SK-N-SH (cell line): ENCODE data around the gene A1CF. TPM values are rescaled to one million over a fixed set of nuclear protein-coding genes. Genes with fewer than 3 reads are reported as not detected.
A peak's percentile ranks its signal among the peaks of the same experiment; 100 is the strongest.
"Not testable (repeated sequence)": the region's sequence is repeated elsewhere in the genome, so short reads cannot be mapped to it uniquely, and the experiment has no call there.

Source experiments
- CTCF ChIA-PET: fragments of 300-600, 350-600 bp; formaldehyde crosslinking; extraction: SDS; loops from one replicate; lab custom pipeline; 2021; lab: Yijun Ruan, JAX
- POLR2A ChIA-PET: fragments of 350-600 bp; sonication (Branson Sonifier 250); formaldehyde crosslinking; extraction: SDS; loops from one replicate; lab custom pipeline; 2020; ENCODE audit warnings: antibody characterized with exemption, inconsistent platforms; lab: Yijun Ruan, JAX
- DNase-seq: peaks from one replicate; pipeline ENCODE4 v3.0.0; 2012
- H2AFZ ChIP-seq: fragments of 200-600 bp; sonication (generic); 2 replicates; pipeline ENCODE4 v1.8.1; 2016; ENCODE audit warnings: antibody characterized with exemption, mild to moderate bottlenecking, low read depth
- H3F3A ChIP-seq: fragments of 200-600 bp; sonication (generic); replicated peaks from 2 replicates; pipeline ENCODE3; 2016; ENCODE audit warnings: antibody characterized with exemption, mild to moderate bottlenecking; ENCODE audit not compliant: insufficient read depth
- H3K27ac ChIP-seq, 2 experiments: fragments of 200-500 bp in 1 of 2; fragments of 200-600 bp in 1 of 2; sonication (Bioruptor generic) in 1 of 2; sonication (generic), shearing (Covaris generic) in 1 of 2; 2 replicates each; pipeline versions ENCODE4 v1.5.1 to v1.6.1; 2014 to 2016; ENCODE audit warnings: low read depth in 2 of 2, inconsistent platforms in 1 of 2, low read length in 1 of 2, mild to moderate bottlenecking in 1 of 2, mixed read lengths in 1 of 2
- H3K27me3 ChIP-seq: fragments of 200-600 bp; sonication (generic), shearing (Covaris generic); 2 replicates; pipeline ENCODE4 v1.6.1; 2016; ENCODE audit warnings: mixed run types; ENCODE audit not compliant: insufficient read depth
- H3K36me3 ChIP-seq, 2 experiments: fragments of 200-500 bp in 1 of 2; fragments of 200-600 bp in 1 of 2; sonication (Bioruptor generic) in 1 of 2; sonication (generic) in 1 of 2; replicated peaks in 1 of 2; 2 replicates each; pipeline versions ENCODE3 to v1.5.1; 2014 to 2016; ENCODE audit warnings: low read length in 1 of 2, mild to moderate bottlenecking in 1 of 2; ENCODE audit not compliant: insufficient read depth in 2 of 2, control insufficient read depth in 1 of 2
- H3K4me1 ChIP-seq, 2 experiments: fragments of 200-500 bp in 1 of 2; fragments of 200-600 bp in 1 of 2; sonication (Bioruptor generic) in 1 of 2; sonication (generic), shearing (Covaris generic) in 1 of 2; 2 replicates each; pipeline versions ENCODE4 v1.5.1 to v1.6.1; 2014 to 2016; ENCODE audit warnings: low read depth in 1 of 2, low read length in 1 of 2, mixed run types in 1 of 2; ENCODE audit not compliant: insufficient read depth in 2 of 2, control insufficient read depth in 1 of 2
- H3K4me2 ChIP-seq: fragments of 200-600 bp; sonication (generic), shearing (Covaris generic); 2 replicates; pipeline ENCODE4 v1.6.1; 2017; ENCODE audit warnings: mixed run types
- H3K4me3 ChIP-seq, 2 experiments: fragments of 200-500 bp in 1 of 2; fragments of 200-600 bp in 1 of 2; sonication (Bioruptor generic) in 1 of 2; sonication (generic), shearing (Covaris generic) in 1 of 2; 2 replicates each; pipeline versions ENCODE4 v1.5.1 to v1.8.1; 2014 to 2016; ENCODE audit warnings: low read depth in 2 of 2, inconsistent platforms in 1 of 2, low read length in 1 of 2, mild to moderate bottlenecking in 1 of 2, mixed read lengths in 1 of 2, moderate library complexity in 1 of 2
- H3K79me2 ChIP-seq: fragments of 200-600 bp; sonication (generic); 2 replicates; pipeline ENCODE4 v1.8.1; 2017; ENCODE audit warnings: mild to moderate bottlenecking; ENCODE audit not compliant: insufficient read depth
- H3K9ac ChIP-seq: fragments of 200-600 bp; sonication (generic); 2 replicates; pipeline ENCODE4 v1.6.1; 2017; ENCODE audit warnings: mixed run types
- H3K9me2 ChIP-seq: fragments of 200-600 bp; sonication (generic); 2 replicates; pipeline ENCODE4 v1.6.1; 2017; ENCODE audit warnings: mixed run types
- H3K9me3 ChIP-seq: fragments of 200-600 bp; sonication (generic); 2 replicates; pipeline ENCODE4 v1.6.1; 2017; ENCODE audit warnings: mixed run types, mild to moderate bottlenecking, moderate library complexity
- H4K20me1 ChIP-seq: fragments of 200-600 bp; sonication (generic); 2 replicates; pipeline ENCODE4 v1.6.1; 2017; ENCODE audit warnings: mild to moderate bottlenecking, mixed run types; ENCODE audit not compliant: insufficient read depth
- FOXM1 ChIP-seq: IDR thresholded peaks from 2 replicates; pipeline ENCODE4 v1.4.0; 2012; ENCODE audit warnings: low read depth, mild to moderate bottlenecking
- POLR2AphosphoS5 ChIP-seq: IDR thresholded peaks from 2 replicates; pipeline ENCODE4 v1.6.1; 2012; ENCODE audit warnings: low read depth, low read length
- RAD21 ChIP-seq: IDR thresholded peaks from 2 replicates; pipeline ENCODE4 v1.6.1; 2012; ENCODE audit warnings: mild to moderate bottlenecking, low read length
- SMC3 ChIP-seq: IDR thresholded peaks from 2 replicates; pipeline ENCODE4 v1.6.1; 2012; ENCODE audit warnings: low read depth, low read length, improper control_type of control experiment
- TCF12 ChIP-seq: IDR thresholded peaks from 2 replicates; pipeline ENCODE4 v1.4.0; 2012
- WGBS: methylation state at CpG from one replicate; pipeline ENCODE4 v1.1.6; 2017; ENCODE audit warnings: low lambda C conversion rate; 5-methylcytosine and 5-hydroxymethylcytosine counted together
- polyA plus RNA-seq, 3 experiments: library from polyadenylated mRNA; depleted of rRNA; stranded (reverse); fragments of >200 nt; gene quantifications; 2 replicates each; pipeline ENCODE4 v1.2.3, GENCODE V29; 2012
- TF ChIP-seq, protein P1 (sequence below): IDR thresholded peaks from 2 replicates; pipeline ENCODE4 v1.4.0; 2012; ENCODE audit warnings: low read depth, borderline replicate concordance
- TF ChIP-seq, protein P2 (sequence below): fragments of 200-600 bp; sonication (generic); IDR thresholded peaks from 2 replicates; pipeline ENCODE4 v1.6.1; 2017; ENCODE audit warnings: antibody characterized with exemption, mild to moderate bottlenecking, moderate library complexity

Gene A1CF
- polyA plus RNA-seq, 1 of the 3 experiments (the other 2 are of a cell fraction): not detected

DNA sequence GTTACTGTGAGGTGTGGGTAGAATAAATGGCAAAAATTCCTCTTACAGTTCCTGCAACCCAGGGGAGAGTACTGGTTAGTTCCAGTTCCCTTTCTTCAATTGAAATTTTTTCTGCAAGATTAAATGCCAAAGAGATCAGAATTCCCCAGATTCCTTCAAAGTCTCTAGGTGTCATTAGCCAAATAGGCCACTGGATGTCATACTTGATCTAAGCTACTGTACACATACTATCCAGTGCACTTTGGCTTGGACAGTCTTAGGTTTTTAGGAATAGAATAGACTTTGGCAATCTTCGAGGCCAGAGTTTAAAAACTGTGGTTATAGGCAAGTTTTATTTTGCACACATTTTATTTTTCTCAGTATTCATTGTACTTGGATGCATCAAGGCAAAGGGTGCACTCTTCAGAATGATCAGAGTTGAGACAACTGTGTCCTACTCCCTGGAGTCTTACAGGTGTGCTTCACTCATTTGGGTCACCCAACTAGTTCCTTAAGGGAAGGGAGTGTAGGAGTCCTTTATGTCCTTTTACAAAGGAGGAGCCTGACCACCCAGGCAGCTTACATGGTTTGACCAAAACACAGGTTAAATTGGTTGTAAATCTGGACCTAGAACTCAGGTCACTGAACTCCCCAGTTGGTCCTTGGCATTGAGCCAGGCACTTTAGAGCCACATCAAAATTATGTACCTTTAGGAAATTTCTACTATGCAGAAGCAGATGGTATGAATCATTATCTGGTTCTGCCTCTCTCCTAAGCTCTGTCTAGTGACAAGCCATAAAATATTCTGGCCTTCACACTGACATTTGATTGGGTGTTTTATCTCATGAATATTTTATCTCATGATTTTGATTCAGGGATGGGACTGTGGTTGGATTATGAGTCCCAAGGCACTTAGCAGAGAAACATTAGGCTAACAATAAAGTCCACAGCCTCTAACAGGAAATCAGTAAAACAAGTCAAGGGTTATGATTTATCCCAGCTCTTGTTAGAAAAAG is 96.2 kb downstream of the A1CF start:
- H3K9ac ChIP-seq: no peak overlapping the region
- no peaks in the 10 kb centered on the region for H4K20me1 ChIP-seq
- no peaks in the 10 kb centered on the region for H3K9me2 ChIP-seq
- H3F3A ChIP-seq: no peaks in the 10 kb centered on the region
- H2AFZ ChIP-seq: no peak overlapping the region
- H3K9me3 ChIP-seq: no peaks in the 10 kb centered on the region
- no peak overlapping the region; a peak in 1 of 4 replicates for H3K4me3 ChIP-seq
- no peak overlapping the region for H3K27ac ChIP-seq
- H3K79me2 ChIP-seq: no peaks in the 10 kb centered on the region
- no peaks in the 10 kb centered on the region; the same call in 1 of the 2 replicates for H3K27me3 ChIP-seq
- peak; percentile 24 for DNase-seq
- TF ChIP-seq RAD21 (peak; percentile 85), POLR2AphosphoS5 (no peak), FOXM1 (no peak), TCF12 (no peak), SMC3 (peak; percentile 60)
- TF ChIP-seq, protein P1, sequence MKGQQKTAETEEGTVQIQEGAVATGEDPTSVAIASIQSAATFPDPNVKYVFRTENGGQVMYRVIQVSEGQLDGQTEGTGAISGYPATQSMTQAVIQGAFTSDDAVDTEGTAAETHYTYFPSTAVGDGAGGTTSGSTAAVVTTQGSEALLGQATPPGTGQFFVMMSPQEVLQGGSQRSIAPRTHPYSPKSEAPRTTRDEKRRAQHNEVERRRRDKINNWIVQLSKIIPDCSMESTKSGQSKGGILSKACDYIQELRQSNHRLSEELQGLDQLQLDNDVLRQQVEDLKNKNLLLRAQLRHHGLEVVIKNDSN: no peak
- TF ChIP-seq, protein P2, sequence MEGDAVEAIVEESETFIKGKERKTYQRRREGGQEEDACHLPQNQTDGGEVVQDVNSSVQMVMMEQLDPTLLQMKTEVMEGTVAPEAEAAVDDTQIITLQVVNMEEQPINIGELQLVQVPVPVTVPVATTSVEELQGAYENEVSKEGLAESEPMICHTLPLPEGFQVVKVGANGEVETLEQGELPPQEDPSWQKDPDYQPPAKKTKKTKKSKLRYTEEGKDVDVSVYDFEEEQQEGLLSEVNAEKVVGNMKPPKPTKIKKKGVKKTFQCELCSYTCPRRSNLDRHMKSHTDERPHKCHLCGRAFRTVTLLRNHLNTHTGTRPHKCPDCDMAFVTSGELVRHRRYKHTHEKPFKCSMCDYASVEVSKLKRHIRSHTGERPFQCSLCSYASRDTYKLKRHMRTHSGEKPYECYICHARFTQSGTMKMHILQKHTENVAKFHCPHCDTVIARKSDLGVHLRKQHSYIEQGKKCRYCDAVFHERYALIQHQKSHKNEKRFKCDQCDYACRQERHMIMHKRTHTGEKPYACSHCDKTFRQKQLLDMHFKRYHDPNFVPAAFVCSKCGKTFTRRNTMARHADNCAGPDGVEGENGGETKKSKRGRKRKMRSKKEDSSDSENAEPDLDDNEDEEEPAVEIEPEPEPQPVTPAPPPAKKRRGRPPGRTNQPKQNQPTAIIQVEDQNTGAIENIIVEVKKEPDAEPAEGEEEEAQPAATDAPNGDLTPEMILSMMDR: peak; percentile 67
- 4% methylated on average over 1 of the region's 1 CpG for WGBS
- ChIA-PET CTCF (interaction anchor here (0.7 to 2.5 kb wide), 9 partner anchors 9 to 1427 kb away, joined by 3 to 11 read pairs (median 3); no protein-coding TSS in a partner anchor), POLR2A (no interaction called here)
- H3K36me3 ChIP-seq: no peaks in the 10 kb centered on the region
- no peak overlapping the region for H3K4me2 ChIP-seq
- no peaks in the 10 kb centered on the region; a peak in 1 of 4 replicates for H3K4me1 ChIP-seq

DNA sequence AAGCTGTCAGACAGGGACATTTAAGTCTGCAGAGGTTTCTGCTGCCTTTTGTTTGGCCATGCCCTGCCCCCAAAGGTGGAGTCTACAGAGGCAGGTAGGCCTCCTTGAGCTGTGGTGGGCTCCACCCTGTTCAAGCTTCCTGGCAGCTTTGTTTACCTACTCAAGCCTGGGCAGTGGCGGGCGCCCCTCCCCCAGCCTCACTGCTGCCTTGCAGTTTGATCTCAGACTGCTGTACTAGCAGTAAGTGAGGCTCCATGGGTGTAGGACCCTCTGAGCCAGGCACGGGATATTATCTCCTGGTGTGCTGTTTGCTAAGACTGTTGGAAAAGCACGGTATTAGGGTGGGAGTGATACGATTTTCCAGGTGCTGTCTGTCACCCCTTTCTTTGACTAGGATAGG is 97.5 kb downstream of the A1CF start:
- H3F3A ChIP-seq, H4K20me1 ChIP-seq, H3K4me3 ChIP-seq, H3K27ac ChIP-seq, H3K79me2 ChIP-seq, H2AFZ ChIP-seq, H3K9ac ChIP-seq, H3K9me2 ChIP-seq, H3K27me3 ChIP-seq, DNase-seq, H3K4me1 ChIP-seq, H3K9me3 ChIP-seq, H3K36me3 ChIP-seq, POLR2A ChIA-PET, H3K4me2 ChIP-seq: not testable (repeated sequence)
- 5% methylated on average over 3 of the region's 5 CpGs for WGBS
- CTCF ChIA-PET: interaction anchor here (0.9 to 2.5 kb wide), 4 partner anchors 11 to 1428 kb away, joined by 3 to 11 read pairs (median 6); no protein-coding TSS in a partner anchor

DNA sequence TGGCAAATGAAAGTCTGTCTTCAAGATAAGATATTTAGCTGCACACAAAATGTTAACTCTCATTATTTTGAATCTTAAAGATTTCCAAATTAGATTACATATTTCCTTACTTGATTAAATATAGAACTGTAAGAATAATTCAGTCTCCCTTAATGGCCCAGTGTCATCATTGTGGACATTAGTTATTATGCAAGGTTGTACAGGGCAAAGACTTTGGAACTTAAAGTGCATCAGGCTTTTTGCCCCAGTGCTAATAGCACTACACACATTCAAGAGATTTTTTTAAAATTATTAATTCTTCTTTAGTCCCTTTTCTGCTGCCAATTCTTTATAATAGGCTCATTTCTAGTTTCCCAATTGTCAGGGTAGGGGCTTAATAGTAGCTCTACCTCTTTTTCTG is 103.4 kb downstream of the A1CF start:
- H2AFZ ChIP-seq, DNase-seq, H3K9ac ChIP-seq, H4K20me1 ChIP-seq, CTCF ChIA-PET, H3K4me1 ChIP-seq, POLR2A ChIA-PET, H3K27me3 ChIP-seq, H3K4me2 ChIP-seq, H3K9me2 ChIP-seq, H3F3A ChIP-seq, H3K9me3 ChIP-seq, H3K27ac ChIP-seq, H3K79me2 ChIP-seq, H3K36me3 ChIP-seq, H3K4me3 ChIP-seq: not testable (repeated sequence)

DNA sequence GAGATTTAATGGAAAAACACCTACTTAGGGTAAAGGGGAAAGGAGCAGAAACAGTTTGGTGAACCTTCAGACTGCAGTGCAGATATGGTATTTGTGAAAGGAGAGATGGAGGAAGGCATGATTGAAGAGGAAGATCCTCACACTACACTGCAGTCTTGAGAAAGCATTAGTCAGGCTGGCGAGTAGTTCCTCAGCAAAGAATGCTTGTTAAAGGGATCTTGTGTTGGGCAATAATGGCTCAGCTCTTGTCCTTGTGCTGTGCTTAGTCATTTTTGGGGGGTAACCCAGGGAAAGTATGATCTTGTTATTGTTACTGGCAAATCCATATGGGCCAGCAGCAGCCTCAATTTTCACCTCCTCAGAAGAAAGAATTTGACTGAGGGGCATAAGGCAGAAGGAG is 105.4 kb downstream of the A1CF start:
- H2AFZ ChIP-seq, H3K4me1 ChIP-seq, H3K9me3 ChIP-seq, POLR2A ChIA-PET, H3K36me3 ChIP-seq, H3K9ac ChIP-seq, DNase-seq, H3K79me2 ChIP-seq, CTCF ChIA-PET, H3K4me3 ChIP-seq, H3K4me2 ChIP-seq, H3K9me2 ChIP-seq, H3K27ac ChIP-seq, H3K27me3 ChIP-seq, H4K20me1 ChIP-seq, H3F3A ChIP-seq: not testable (repeated sequence)
- 18% methylated on average over 1 of the region's 1 CpG for WGBS
